HG03159 (cell line): ENCODE results near the gene ACTN1.

ENCODE experiments used
- ATAC-seq: cut with Tn5 transposase; IDR thresholded peaks from one replicate; pipeline ENCODE4 v1.9.1; 2021; ENCODE audit warnings: mild to moderate bottlenecking, moderate library complexity; ENCODE audit not compliant: unreplicated experiment

ACTN1 gene

GRCh38 chr14:68951800-68952530, 27.1 kb downstream of the ACTN1 start:
- ATAC-seq: no peak

- no peak for ATAC-seq
Observed at GRCh38 chr14:68951035-68951797, 27.9 kb downstream of the ACTN1 start.

GRCh38 chr14:68950111-68950510, 29.0 kb downstream of the ACTN1 start:
- ATAC-seq: no peak

- no peak for ATAC-seq
Observed at GRCh38 chr14:68949601-68949965, 29.5 kb downstream of the ACTN1 start.

- ATAC-seq: no peak
Observed at GRCh38 chr14:68948686-68949600, 30.2 kb downstream of the ACTN1 start.

- no peak for ATAC-seq
Observed at GRCh38 chr14:68947802-68948201, 31.3 kb downstream of the ACTN1 start.

- no peak for ATAC-seq
Observed at GRCh38 chr14:68946489-68946822, 32.6 kb downstream of the ACTN1 start.

GRCh38 chr14:68945585-68946488, 33.3 kb downstream of the ACTN1 start:
- ATAC-seq: no peak

- no peak for ATAC-seq
Observed at GRCh38 chr14:68945190-68945584, 33.9 kb downstream of the ACTN1 start.

- no peak for ATAC-seq
Observed at GRCh38 chr14:68944162-68944561, 34.9 kb downstream of the ACTN1 start.

GRCh38 chr14:68943107-68943506, 36.0 kb downstream of the ACTN1 start:
- ATAC-seq: no peak

GRCh38 chr14:68942296-68943035, 36.6 kb downstream of the ACTN1 start:
- ATAC-seq: no peak

- no peak for ATAC-seq
Observed at GRCh38 chr14:68941820-68942219, 37.3 kb downstream of the ACTN1 start.

GRCh38 chr14:68940614-68941185, 38.4 kb downstream of the ACTN1 start:
- no peak for ATAC-seq

- no peak for ATAC-seq
Observed at GRCh38 chr14:68939893-68940613, 39.0 kb downstream of the ACTN1 start.

- no peak for ATAC-seq
Observed at GRCh38 chr14:68939181-68939892, 39.8 kb downstream of the ACTN1 start.

GRCh38 chr14:68938271-68939150, 40.6 kb downstream of the ACTN1 start:
- no peak for ATAC-seq
